Ishikawa (cell line): ENCODE measurements around the gene ACOXL.

Experiments used
- CEBPB ChIP-seq: IDR thresholded peaks from 2 replicates; pipeline ENCODE4 v1.6.1; 2012
- CREB1 ChIP-seq: IDR thresholded peaks from 2 replicates; pipeline ENCODE4 v1.6.1; 2012; ENCODE audit warnings: low read depth
- EGR1 ChIP-seq: IDR thresholded peaks from 2 replicates; pipeline ENCODE4 v1.6.1; 2012
- EP300 ChIP-seq: IDR thresholded peaks from 2 replicates; pipeline ENCODE4 v1.6.1; 2012; ENCODE audit warnings: borderline replicate concordance
- FOXM1 ChIP-seq: IDR thresholded peaks from 2 replicates; pipeline ENCODE4 v1.6.1; 2012; ENCODE audit warnings: low read depth, borderline replicate concordance
- MAX ChIP-seq: IDR thresholded peaks from 2 replicates; pipeline ENCODE4 v1.6.1; 2012
- NFIC ChIP-seq: IDR thresholded peaks from 2 replicates; pipeline ENCODE4 v1.6.1; 2012
- RAD21 ChIP-seq: IDR thresholded peaks from 2 replicates; pipeline ENCODE4 v1.6.1; 2012; ENCODE audit warnings: low read depth
- REST ChIP-seq: IDR thresholded peaks from 2 replicates; pipeline ENCODE4 v1.6.1; 2012; ENCODE audit warnings: low read depth, mild to moderate bottlenecking
- TAF1 ChIP-seq: IDR thresholded peaks from 2 replicates; pipeline ENCODE4 v1.6.1; 2012; ENCODE audit warnings: low read depth, mild to moderate bottlenecking
- TCF12 ChIP-seq: IDR thresholded peaks from 2 replicates; pipeline ENCODE4 v1.6.1; 2012; ENCODE audit warnings: low read depth
- TEAD4 ChIP-seq: IDR thresholded peaks from 2 replicates; pipeline ENCODE4 v1.6.1; 2012
- USF1 ChIP-seq: IDR thresholded peaks from 2 replicates; pipeline ENCODE4 v1.6.1; 2012
- YY1 ChIP-seq: IDR thresholded peaks from 2 replicates; pipeline ENCODE4 v1.6.1; 2012; ENCODE audit warnings: low read depth
- ZBTB7A ChIP-seq: IDR thresholded peaks from 2 replicates; pipeline ENCODE4 v1.6.1; 2012; ENCODE audit warnings: low read depth

ACOXL gene

GRCh38 chr2:110805894-110806452, 73.6 kb downstream of the ACOXL start:
- TF ChIP-seq TCF12 (no peak), CEBPB (no peak), TAF1 (no peak), ZBTB7A (no peak), YY1 (no peak), TEAD4 (no peak), EGR1 (no peak), NFIC (no peak)

- TF ChIP-seq CEBPB = no peak
- no peak for TF ChIP-seq EP300
- no peak for TF ChIP-seq RAD21
- no peak for TF ChIP-seq FOXM1
- no peak for TF ChIP-seq TCF12
- no peak for TF ChIP-seq USF1
- no peak for TF ChIP-seq EGR1
- no peak for TF ChIP-seq TEAD4
- no peak for TF ChIP-seq YY1
- TF ChIP-seq MAX = no peak
- TF ChIP-seq TAF1 = no peak
- TF ChIP-seq NFIC = no peak
- no peak for TF ChIP-seq REST
- no peak for TF ChIP-seq CREB1
Measured at GRCh38 chr2:110807522-110807921, 75.1 kb downstream of the ACOXL start.

GRCh38 chr2:110810404-110810803, 78.0 kb downstream of the ACOXL start:
- TF ChIP-seq CEBPB (no peak), TAF1 (no peak), EGR1 (no peak), EP300 (no peak), ZBTB7A (no peak), REST (no peak), TCF12 (no peak), CREB1 (no peak), MAX (no peak), NFIC (no peak), YY1 (no peak), TEAD4 (no peak), FOXM1 (no peak)

GRCh38 chr2:110812726-110813645, 80.6 kb downstream of the ACOXL start:
- TF ChIP-seq YY1 = no peak
- TF ChIP-seq ZBTB7A = no peak
- TF ChIP-seq FOXM1 = no peak
- TF ChIP-seq TEAD4 = no peak
- TF ChIP-seq TAF1 = no peak
- TF ChIP-seq REST = no peak
- TF ChIP-seq USF1 = no peak
- TF ChIP-seq MAX = no peak
- no peak for TF ChIP-seq NFIC
- no peak for TF ChIP-seq EP300
- TF ChIP-seq TCF12 = no peak
- no peak for TF ChIP-seq RAD21
- no peak for TF ChIP-seq CEBPB
- no peak for TF ChIP-seq CREB1
- TF ChIP-seq EGR1 = no peak
